IPS-18a (cell line): ENCODE results near the gene TRAF3IP3.

Experiments
- H3K27ac ChIP-seq: one replicate; pipeline ENCODE4 v1.5.1; 2013; ENCODE audit warnings: low read length
- H3K27me3 ChIP-seq: one replicate; pipeline ENCODE4 v1.6.1; 2013; ENCODE audit warnings: mild to moderate bottlenecking, low read length; ENCODE audit not compliant: control insufficient read depth, insufficient read depth
- H3K36me3 ChIP-seq: one replicate; pipeline ENCODE4 v1.6.1; 2013; ENCODE audit warnings: low read depth, low read length; ENCODE audit not compliant: control insufficient read depth
- H3K4me1 ChIP-seq: one replicate; pipeline ENCODE4 v1.6.1; 2013; ENCODE audit warnings: low read depth, low read length; ENCODE audit not compliant: control insufficient read depth
- H3K4me3 ChIP-seq: one replicate; pipeline ENCODE4 v1.5.1; 2013; ENCODE audit warnings: low read length
- H3K9ac ChIP-seq: one replicate; pipeline ENCODE4 v1.6.1; 2013; ENCODE audit warnings: mild to moderate bottlenecking, low read length, moderate library complexity
- H3K9me3 ChIP-seq: one replicate; pipeline ENCODE4 v1.6.1; 2013; ENCODE audit warnings: low read depth, low read length; ENCODE audit not compliant: control insufficient read depth

TRAF3IP3 gene

GRCh38 chr1:209819058-209819457 lies 63.2 kb downstream of the TRAF3IP3 start:
- Histone ChIP-seq H3K27ac (no peak overlapping the region), H3K27me3 (peaks cover 22% of the 10 kb centered on the region), H3K9me3 (no peaks in the 10 kb centered on the region), H3K4me3 (no peak overlapping the region), H3K9ac (no peak overlapping the region), H3K36me3 (no peaks in the 10 kb centered on the region), H3K4me1 (no peaks in the 10 kb centered on the region)

GRCh38 chr1:209820986-209821385 lies 65.1 kb downstream of the TRAF3IP3 start:
- H3K27me3 ChIP-seq = peaks cover 22% of the 10 kb centered on the region
- no peak overlapping the region for H3K9ac ChIP-seq
- H3K9me3 ChIP-seq = no peaks in the 10 kb centered on the region
- no peaks in the 10 kb centered on the region for H3K4me1 ChIP-seq
- no peaks in the 10 kb centered on the region for H3K36me3 ChIP-seq
- no peak overlapping the region for H3K27ac ChIP-seq
- no peak overlapping the region for H3K4me3 ChIP-seq

- H3K4me1 ChIP-seq = no peaks in the 10 kb centered on the region
- H3K9me3 ChIP-seq = no peaks in the 10 kb centered on the region
- H3K27ac ChIP-seq = no peak overlapping the region
- no peak overlapping the region for H3K4me3 ChIP-seq
- H3K36me3 ChIP-seq = no peaks in the 10 kb centered on the region
- no peak overlapping the region for H3K9ac ChIP-seq
- peaks cover 22% of the 10 kb centered on the region for H3K27me3 ChIP-seq
Observed at GRCh38 chr1:209822706-209823105, 66.9 kb downstream of the TRAF3IP3 start.

- H3K27me3 ChIP-seq = peaks cover 22% of the 10 kb centered on the region
- H3K4me3 ChIP-seq = no peak overlapping the region
- H3K9me3 ChIP-seq = no peaks in the 10 kb centered on the region
- H3K27ac ChIP-seq = no peak overlapping the region
- H3K9ac ChIP-seq = no peak overlapping the region
- H3K36me3 ChIP-seq = no peaks in the 10 kb centered on the region
- no peaks in the 10 kb centered on the region for H3K4me1 ChIP-seq
Observed at GRCh38 chr1:209823143-209824041, 67.5 kb downstream of the TRAF3IP3 start.

GRCh38 chr1:209825591-209826434 lies 70.0 kb downstream of the TRAF3IP3 start:
- Histone ChIP-seq H3K27ac (no peak overlapping the region), H3K9me3 (no peaks in the 10 kb centered on the region), H3K4me3 (no peak overlapping the region), H3K36me3 (peaks cover 2% of the 10 kb centered on the region), H3K9ac (no peak overlapping the region), H3K4me1 (no peaks in the 10 kb centered on the region), H3K27me3 (peaks cover 10% of the 10 kb centered on the region)

GRCh38 chr1:209827384-209828262 lies 71.8 kb downstream of the TRAF3IP3 start, which contains the start of gene UTP25:
Gene UTP25 (plus strand): TSS chr1:209827972. CDS start chr1:209828064, 92 bp downstream.
- Histone ChIP-seq H3K27ac (no peak within 1 kb of the TSS), H3K4me3 (peak within 1 kb of the TSS; percentile 75), H3K4me1 (no peaks in the 10 kb centered on the region)

GRCh38 chr1:209829716-209830115 lies 73.9 kb downstream of the TRAF3IP3 start:
- H3K9me3 ChIP-seq = no peaks in the 10 kb centered on the region
- no peaks in the 10 kb centered on the region for H3K4me1 ChIP-seq
- no peak overlapping the region for H3K27ac ChIP-seq
- no peak overlapping the region for H3K9ac ChIP-seq
- no peaks in the 10 kb centered on the region for H3K27me3 ChIP-seq
- peaks cover 35% of the 10 kb centered on the region for H3K36me3 ChIP-seq
- no peak overlapping the region for H3K4me3 ChIP-seq

More at GRCh38 chr1:209827384-209828262, 71.8 kb downstream of the TRAF3IP3 start, which contains the start of gene UTP25:
- peaks cover 5% of the 10 kb centered on the region for H3K27me3 ChIP-seq
- H3K36me3 ChIP-seq = peaks cover 17% of the 10 kb centered on the region
- peak within 1 kb of the TSS; percentile 31 for H3K9ac ChIP-seq
- H3K9me3 ChIP-seq = no peaks in the 10 kb centered on the region

GRCh38 chr1:209830722-209831121 lies 74.9 kb downstream of the TRAF3IP3 start:
- Histone ChIP-seq H3K9ac (no peak overlapping the region), H3K27me3 (no peaks in the 10 kb centered on the region), H3K27ac (no peak overlapping the region), H3K36me3 (peaks cover 45% of the 10 kb centered on the region), H3K9me3 (no peaks in the 10 kb centered on the region), H3K4me3 (no peak overlapping the region), H3K4me1 (no peaks in the 10 kb centered on the region)

- Histone ChIP-seq H3K36me3 (peaks cover 54% of the 10 kb centered on the region), H3K4me1 (no peaks in the 10 kb centered on the region), H3K9me3 (no peaks in the 10 kb centered on the region), H3K27me3 (no peaks in the 10 kb centered on the region), H3K9ac (no peak overlapping the region), H3K27ac (no peak overlapping the region), H3K4me3 (no peak overlapping the region)
Observed at GRCh38 chr1:209831615-209832014, 75.8 kb downstream of the TRAF3IP3 start.
